ENCODE data around the gene PIGH.
"Not testable (repeated sequence)": the region's sequence is repeated elsewhere in the genome, so short reads cannot be mapped to it uniquely, and the experiment has no call there.

Gene PIGH

GRCh38 chr14:67607646-67608045, 7.6 kb upstream of the PIGH start:
- no peak for DNase-seq

- DNase-seq: no peak
Observed at GRCh38 chr14:67602995-67603545, 3.0 kb upstream of the PIGH start.

GRCh38 chr14:67602076-67602475, 2.0 kb upstream of the PIGH start:
- DNase-seq: no peak

DNA sequence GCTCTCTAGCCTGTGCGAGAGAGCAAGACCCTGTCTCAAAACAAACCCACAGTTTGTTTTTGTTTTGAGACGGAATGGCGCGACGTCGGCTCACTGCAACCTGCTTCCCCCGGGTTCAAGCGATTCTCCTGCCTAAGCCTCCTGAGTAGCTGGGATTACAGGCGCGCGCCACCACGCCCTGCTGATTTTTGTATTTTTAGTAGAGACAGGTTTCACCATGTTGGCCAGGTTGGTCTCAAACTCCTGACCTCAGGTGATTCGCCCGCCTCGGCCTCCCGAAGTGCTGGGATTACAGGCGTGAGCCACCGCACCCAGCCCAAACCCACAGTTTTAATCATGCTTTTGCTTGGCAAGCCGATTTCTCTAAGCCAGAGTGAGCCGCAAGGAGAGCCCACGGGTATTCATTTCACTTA, 500 bp upstream of the PIGH start:
- DNase-seq: not testable (repeated sequence)

DNA sequence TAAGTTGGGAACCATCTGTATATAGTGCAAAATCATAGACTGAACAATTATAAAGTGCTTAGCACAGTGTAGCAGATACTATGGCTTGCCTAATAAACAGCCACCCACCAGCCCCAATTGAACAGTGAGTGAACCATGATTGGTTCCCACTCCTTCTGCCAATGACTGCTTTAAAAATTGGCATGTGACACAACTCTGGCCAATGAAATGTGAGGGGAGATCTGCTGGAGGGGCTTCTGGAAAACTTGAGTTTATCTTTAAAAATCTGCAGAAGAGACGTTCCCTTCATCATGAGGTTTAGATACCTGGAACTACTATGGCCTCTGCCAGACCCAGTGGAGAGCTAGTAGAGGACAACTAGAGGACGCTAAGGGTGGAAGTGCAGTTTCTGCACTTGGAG, 4.7 kb downstream of the PIGH start:
- no peak for DNase-seq

DNA sequence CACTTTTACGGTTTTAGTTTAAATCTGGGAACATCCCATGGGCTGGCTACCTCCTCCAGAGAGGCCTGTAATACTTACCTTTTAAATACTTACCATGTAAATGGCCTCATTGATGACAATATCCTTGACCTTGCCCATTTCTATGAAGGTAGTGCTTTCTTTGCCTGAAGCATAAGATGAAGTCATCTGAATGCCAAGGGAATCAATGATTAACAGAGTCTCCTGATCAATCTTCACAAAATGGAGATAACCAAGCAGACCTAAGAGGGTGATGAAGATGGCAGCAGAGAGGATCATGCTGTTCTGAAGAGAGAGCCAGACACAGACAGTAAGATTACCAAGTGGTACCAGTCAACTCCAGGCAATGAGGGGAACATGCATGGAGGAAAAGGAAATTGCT, 6.4 kb downstream of the PIGH start:
- DNase-seq: not testable (repeated sequence)

DNA sequence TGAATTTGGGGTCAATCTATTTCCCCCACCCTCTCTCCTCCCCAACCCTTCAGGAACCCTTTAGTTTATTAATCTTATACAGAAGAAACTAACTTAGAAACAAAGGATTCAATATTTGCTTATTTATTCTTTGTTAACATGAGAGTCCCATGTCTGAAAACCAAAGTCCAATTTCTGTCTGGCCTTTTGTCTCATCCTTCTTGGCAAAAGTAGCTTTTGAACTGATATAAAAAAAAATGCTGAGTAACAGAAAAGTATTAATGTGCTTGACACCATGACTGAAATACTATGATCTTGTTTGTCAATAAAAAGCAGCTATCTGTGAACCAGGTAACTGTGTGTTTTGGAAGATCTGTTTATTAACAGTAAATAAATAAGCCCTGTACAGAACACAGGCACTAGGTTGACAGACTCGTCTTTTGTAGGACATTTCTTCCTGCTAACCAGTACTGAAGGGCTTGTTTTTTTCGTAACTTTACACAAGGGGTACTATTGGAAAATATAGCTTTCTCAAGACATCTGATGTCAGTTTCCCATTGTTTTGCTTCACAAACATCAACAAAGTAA, 10.8 kb downstream of the PIGH start:
- DNase-seq: no peak

DNA sequence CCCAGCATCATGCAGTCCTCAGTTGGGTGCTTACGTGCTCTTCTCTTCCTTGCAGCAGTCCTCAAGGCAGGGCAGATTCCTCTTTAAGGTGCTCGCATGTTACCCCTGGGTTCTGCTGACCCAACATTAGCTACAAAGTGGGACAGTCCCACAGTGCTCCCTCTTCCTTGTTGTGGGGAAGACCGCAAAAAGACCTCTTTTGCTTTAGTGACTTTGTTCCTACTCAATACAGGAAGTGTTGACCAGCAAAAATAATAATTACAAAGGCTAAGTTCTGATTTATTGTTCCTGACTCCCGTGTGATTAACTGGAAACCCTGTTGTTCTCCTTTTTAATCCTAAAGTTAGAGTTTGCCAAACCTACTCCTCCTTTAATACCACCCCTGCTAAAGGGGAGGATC, 13.7 kb downstream of the PIGH start:
- DNase-seq: no peak

- no peak for DNase-seq
Observed at GRCh38 chr14:67584978-67585377, 15.1 kb downstream of the PIGH start.

- DNase-seq: no peak
Observed at GRCh38 chr14:67583711-67584644, 16.1 kb downstream of the PIGH start.

GRCh38 chr14:67582061-67582460, 18.0 kb downstream of the PIGH start:
- DNase-seq: no peak

GRCh38 chr14:67581643-67582042, 18.4 kb downstream of the PIGH start:
- DNase-seq: no peak

DNA sequence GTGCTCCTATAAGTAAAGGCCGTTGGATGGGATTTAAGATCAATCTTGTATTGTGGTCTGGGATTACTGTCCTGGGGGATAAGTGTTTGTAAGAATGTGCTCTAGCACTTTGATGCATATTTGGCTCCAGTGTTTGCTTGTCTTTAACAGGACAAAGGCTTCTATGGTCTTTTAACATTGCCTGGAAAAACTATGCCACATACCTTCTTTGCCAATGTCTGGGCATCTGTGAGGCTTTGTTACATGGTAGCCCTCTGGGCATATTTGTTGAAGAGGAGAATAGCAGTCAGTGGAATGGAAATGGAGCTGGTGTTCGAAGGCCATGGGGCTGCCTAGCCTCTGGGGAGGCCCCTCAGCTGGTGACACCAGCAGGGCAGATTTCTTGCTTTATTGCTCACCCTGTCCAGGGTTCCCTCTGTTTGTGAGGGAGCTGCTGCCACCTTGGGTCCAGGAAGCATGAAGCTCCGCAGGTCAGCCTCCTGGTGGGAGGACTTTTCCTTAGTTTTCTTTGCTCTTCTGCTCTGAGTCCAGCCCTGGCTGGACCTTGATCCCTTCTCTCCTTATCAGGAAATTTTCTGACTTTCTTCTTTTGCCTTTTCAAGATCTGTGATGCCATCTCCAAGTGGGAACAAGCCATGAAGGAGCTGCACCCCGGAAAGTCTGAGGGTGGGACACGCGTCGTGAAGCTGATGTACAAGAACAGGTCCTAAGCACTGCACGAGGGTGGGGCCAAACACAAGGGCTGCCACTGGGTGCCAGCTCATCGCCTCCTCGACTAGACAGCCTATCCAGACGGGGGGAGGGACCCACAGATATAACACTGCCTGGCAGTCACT, 19.5 kb downstream of the PIGH start:
- DNase-seq: no peak

GRCh38 chr14:67579636-67580035, 20.4 kb downstream of the PIGH start:
- no peak for DNase-seq

- DNase-seq: no peak
Observed at GRCh38 chr14:67579040-67579439, 21.0 kb downstream of the PIGH start.

GRCh38 chr14:67577909-67578749, 21.9 kb downstream of the PIGH start:
- DNase-seq: no peak

DNA sequence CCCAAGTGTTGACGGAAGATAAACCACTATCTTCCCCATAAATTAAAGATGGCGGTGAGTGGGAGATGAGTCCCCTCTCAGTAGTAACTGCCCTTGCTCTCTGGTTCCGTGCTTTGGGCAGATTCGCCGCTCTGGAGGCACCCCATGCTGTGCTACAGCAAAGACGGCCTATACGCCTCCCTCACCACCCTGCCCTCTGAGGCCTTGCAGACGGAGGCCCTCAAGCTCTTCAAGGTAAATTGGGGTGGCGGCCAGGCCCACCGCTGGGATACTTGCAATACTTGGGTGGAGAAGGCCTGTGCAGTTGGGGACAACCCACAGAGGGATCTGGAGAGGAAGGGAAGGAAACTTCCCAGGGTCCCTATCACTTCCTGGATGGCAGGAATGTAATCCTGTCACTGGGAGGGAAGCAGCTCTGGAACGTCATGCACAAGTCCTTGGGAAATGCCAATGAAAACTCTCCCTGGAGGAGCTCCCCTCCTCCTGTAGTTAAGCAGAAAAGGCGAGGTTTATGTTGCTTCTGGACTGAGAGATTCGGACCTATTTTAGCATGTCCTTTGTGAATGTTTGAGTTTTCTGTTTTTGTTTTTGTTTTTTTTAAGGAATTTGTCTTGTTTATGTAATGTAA, 22.8 kb downstream of the PIGH start:
- no peak for DNase-seq

- DNase-seq: no peak
Observed at GRCh38 chr14:67576216-67576955, 23.7 kb downstream of the PIGH start.

- DNase-seq: no peak
Observed at GRCh38 chr14:67575684-67576083, 24.4 kb downstream of the PIGH start.

DNA sequence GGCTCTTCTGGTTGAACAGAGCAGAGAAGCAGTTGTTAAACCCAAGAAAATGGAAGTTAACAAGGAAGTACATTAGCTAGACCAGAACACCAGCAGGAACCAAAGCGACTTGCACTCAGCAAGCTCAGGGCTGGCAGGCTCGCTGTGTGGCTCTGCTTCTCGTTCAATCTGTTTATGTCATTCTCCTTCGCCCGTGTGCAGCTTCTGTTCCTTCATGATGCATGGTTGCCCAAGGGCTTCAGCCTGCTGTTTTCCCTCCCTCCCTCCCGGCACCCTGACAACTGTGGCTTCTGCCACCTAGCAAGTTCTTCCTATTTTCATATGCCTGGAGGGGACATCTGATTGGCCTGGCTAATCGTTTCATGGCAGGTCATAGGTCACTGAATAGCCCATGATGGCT, 25.3 kb downstream of the PIGH start:
- no peak for DNase-seq

DNA sequence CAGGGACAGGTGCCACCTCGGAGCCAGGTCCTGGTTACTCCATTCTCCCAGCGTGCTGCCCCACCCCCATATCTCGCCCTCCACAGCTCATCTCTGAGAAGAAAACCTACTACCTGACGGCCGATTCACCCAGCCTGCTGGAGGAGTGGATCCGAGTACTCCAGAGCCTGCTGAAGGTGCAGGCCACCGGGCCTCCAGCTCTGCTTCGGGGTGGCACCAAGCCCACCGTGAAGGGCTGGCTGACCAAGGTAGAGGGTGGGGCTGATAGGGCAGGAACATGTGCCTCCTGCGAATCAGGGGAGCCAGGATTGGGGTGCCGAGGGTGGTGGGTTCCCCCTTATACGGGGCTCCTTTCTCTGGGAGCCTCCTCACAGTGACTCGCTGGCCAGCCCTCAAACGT, 25.9 kb downstream of the PIGH start:
- DNase-seq: no peak

Data from stimulated activated CD4-positive, alpha-beta T cell treated with anti-CD3 and anti-CD28 coated beads, Interleukin-4, amount 100 ng/mL, for 1 hour (primary cell).